HG03066 (cell line): ENCODE data around the gene KRT82.

ENCODE experiments used
- ATAC-seq: cut with Tn5 transposase; IDR thresholded peaks from one replicate; pipeline ENCODE4 v1.9.1; 2021; ENCODE audit warnings: low read depth; ENCODE audit not compliant: unreplicated experiment

Gene KRT82

GRCh38 chr12:52364061-52364460, 42.1 kb downstream of the KRT82 start:
- ATAC-seq, result no peak

GRCh38 chr12:52363111-52363679, 42.9 kb downstream of the KRT82 start:
- ATAC-seq, result no peak

- ATAC-seq, result no peak
Measured at GRCh38 chr12:52362118-52362726, 43.9 kb downstream of the KRT82 start.

- ATAC-seq, result no peak
Measured at GRCh38 chr12:52361553-52361952, 44.6 kb downstream of the KRT82 start.

- no peak for ATAC-seq
Measured at GRCh38 chr12:52360663-52361271, 45.4 kb downstream of the KRT82 start.

- no peak for ATAC-seq
Measured at GRCh38 chr12:52360106-52360662, 46.0 kb downstream of the KRT82 start.

GRCh38 chr12:52359621-52360061, 46.5 kb downstream of the KRT82 start:
- no peak for ATAC-seq

- ATAC-seq, result peak; percentile 95
Measured at GRCh38 chr12:52358575-52359350, 47.4 kb downstream of the KRT82 start.

GRCh38 chr12:52356762-52357580, 49.2 kb downstream of the KRT82 start:
- ATAC-seq, result no peak

GRCh38 chr12:52356031-52356761, 49.9 kb downstream of the KRT82 start:
- ATAC-seq, result no peak

GRCh38 chr12:52355176-52355575, 51.0 kb downstream of the KRT82 start:
- ATAC-seq, result no peak

GRCh38 chr12:52354200-52354599, 51.9 kb downstream of the KRT82 start:
- no peak for ATAC-seq

- no peak for ATAC-seq
Measured at GRCh38 chr12:52353766-52354165, 52.4 kb downstream of the KRT82 start.

- no peak for ATAC-seq
Measured at GRCh38 chr12:52352951-52353350, 53.2 kb downstream of the KRT82 start.

- ATAC-seq, result no peak
Measured at GRCh38 chr12:52351196-52352059, 54.7 kb downstream of the KRT82 start.

- no peak for ATAC-seq
Measured at GRCh38 chr12:52350786-52351185, 55.3 kb downstream of the KRT82 start.

- ATAC-seq, result no peak
Measured at GRCh38 chr12:52350021-52350620, 56.0 kb downstream of the KRT82 start.

GRCh38 chr12:52349196-52349595, 56.9 kb downstream of the KRT82 start:
- ATAC-seq, result no peak
